22Rv1 (cell line): ENCODE measurements around the gene RAB14.

Source experiments
- CTCF ChIP-seq: fragments of 450-650 bp; IDR thresholded peaks from 2 replicates; pipeline ENCODE4 v1.5.1; 2017; ENCODE audit warnings: mild to moderate bottlenecking
- ZFX ChIP-seq: fragments of 450-650 bp; IDR thresholded peaks from 2 replicates; pipeline ENCODE4 v1.6.1; 2017; ENCODE audit warnings: antibody characterized with exemption, borderline replicate concordance

- no peak for TF ChIP-seq CTCF
- TF ChIP-seq ZFX: no peak
These were observed 57.2 kb downstream of the RAB14 start for GRCh38 chr9:121144482-121144881.
